ENCODE measurements around the gene TPRA1.

TPRA1 gene

DNA sequence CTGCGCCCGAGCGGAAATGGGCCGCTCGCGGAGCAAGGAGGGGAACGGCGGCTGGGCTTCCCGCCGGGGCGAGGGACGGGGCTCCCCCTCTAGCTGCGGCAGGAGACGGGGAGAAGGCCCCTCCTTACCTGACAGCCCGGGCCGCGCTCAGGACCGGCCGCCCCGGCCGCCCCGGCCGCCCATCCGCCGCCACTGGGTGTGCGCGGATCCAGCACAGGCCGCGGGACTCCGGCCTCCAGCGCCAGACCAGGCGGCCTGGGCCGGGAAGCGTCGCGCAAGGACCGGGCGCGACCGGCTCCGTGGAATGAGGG is 296 bp downstream of the TPRA1 start:
- DNase-seq (ENCODE audit: low spot score), result peak; percentile 55

DNA sequence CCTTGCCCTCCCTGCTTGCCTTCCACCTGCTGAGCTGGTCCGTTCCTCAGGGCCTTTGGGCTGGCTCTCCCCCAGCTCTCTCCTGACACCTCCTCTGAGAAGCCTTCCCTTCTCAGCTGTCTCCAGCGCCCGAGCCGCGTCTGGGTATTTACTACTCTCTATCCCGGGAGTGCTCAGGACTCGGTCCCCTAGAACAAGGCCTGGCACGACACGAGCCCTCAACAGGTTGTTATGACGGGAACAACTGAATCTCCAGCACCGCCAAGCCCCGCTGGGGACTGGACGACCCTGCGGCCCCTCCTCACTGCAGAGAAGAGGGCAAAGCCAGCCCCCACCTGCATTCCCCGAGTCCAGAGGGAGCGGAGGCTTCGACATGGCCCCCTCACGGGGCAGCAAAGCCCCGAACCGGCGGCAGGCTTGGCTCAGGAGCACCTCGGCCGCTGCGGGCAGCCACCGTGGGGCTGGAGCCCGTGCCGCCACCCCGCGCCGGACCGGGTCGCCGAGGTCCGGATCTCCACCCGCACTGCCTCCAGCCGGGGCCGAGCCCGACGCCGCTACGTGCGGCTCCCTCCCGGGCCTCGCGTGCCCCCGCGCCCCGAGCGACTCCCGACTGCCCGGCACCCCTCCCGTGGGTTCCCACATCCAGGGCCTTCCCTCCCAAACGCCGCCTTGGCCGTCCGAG is 792 bp downstream of the TPRA1 start:
- DNase-seq (ENCODE audit: low spot score), result peak; percentile 19

DNA sequence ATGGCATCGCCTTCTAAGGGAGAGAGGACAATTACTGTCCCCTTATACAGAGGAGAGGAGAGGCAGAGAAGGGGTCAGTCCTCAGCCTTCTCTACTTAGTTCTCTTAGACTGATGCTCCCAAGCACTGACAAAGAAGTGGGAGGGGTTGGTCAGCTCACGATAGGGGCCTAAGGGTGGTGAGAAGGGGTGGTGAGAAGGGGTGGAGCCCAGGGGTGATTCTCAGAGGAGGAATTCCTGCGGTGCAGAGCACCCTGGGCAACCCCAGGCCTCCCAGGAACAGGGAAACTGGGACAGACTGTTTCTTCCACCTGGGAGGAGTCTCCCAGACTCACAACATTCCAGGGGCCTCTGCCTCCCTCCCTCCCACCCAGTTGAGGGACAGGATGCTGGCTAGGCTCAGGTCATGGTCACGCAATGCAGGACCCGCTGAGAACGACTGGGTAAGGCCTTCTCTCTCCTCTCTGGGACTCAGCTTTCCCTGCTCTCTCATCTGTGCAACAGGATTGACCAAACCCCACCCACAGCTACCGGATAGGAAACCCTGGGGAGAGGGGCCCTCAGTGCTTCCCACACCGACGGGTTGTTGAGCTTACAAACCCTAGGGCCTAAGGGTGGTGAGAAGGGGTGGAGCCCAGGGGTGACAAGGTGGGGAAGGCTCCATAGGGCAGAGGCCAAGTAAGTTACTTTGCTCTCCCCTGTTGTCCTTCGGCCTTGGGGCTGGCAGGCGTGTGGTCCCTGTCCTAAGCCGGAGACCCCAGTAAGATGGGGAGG is 1.5 kb downstream of the TPRA1 start:
- no peak for DNase-seq (ENCODE audit: low spot score)

DNA sequence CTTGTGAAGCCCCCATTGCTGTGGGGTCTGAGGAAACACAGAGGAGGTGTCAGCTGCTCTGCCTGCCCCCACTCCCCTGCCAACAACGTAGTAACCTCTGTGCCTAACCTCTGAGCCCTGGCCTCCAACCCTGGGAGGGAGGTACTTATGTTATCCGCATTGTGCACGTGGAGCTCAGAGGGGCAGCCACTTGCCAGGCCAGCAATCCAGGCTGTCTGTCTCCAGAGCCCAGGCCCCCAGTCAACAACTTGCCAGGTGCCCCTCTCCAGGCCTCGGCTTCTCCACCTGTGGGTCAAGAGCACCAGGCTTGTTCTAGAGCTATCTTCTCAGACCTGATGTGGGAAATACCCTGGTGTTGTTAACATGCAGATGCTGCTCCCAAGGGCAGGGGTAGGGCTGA is 2.7 kb downstream of the TPRA1 start:
- no peak for DNase-seq (ENCODE audit: low spot score)

DNA sequence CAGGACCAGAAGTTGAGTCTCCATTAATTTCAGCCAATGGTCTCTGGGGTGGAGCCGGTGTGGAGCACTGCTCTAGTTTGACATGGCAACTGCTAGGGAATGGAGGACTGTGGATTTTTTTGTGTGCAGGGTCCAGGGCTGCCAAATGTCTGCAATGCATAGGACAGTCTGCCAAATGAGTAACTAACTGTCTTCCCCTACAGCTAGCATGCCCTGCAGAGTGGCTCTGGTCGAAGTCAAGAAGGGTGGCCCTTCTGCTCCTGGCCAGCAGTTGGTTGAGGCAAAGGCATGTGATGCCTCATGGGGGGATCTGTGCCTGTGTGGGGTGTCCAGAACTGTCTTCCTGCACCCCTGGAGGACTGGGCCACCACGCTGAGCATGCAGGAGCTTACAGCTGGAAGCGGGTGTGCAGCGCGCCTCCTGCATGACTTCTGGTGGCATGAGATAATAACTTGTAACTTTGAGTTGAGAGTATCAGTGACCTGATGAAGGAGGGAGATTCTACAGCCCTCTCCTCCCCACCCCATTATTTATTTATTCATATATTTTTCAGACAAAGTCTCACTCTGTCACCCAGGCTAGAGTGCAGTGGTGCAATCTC is 4.6 kb downstream of the TPRA1 start:
- no peak for DNase-seq (ENCODE audit: low spot score)

DNA sequence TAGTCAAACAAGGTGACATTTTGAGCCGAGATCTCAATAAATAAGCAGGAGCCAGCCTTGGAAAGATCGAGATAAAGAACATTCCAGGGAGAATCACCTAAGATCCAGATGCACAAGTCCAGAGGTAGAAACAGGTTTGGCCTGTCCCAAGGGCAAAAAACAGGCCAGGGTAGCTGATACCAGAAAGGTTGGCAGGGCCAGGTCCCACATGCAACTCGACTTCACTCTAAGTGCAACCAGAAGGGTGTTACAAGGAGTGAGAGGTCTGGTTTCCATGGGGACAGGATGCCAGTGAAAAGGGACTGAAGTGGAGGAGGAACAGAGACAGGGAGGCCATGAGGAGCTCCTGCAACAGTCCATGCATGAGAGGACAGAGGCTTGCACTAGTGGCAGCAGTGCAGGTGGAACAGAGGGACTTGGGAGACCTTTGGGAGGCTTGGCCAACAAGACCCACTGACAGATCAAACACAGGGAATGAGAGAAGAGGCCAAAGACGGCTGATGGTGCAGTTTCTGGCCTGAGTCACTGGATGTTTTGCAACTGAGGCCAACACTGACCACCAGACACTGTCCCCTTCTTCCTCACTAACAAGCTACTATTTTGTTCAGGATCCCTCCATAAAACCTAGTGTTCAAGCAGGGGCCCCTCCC is 5.2 kb downstream of the TPRA1 start:
- DNase-seq (ENCODE audit: low spot score), result no peak

DNA sequence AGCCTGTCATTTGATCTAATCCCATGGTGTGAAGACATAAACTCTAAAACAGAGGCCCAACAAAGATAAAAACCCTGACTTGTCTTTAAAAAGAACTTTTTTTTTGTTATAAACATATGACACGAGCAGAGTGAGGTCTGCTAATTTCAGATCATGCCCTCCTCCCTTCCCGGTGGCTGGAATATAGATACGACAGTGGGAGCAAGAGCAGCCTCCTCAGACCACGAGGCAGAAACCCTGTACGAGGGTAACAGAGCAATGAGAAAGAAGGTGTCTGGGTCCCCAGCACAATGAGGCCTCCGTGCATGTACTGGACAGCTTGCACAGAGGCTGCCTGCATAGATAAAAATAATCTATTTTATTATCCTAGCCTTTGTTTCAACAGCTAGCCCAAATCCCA is 5.8 kb downstream of the TPRA1 start:
- DNase-seq (ENCODE audit: low spot score), result no peak

DNA sequence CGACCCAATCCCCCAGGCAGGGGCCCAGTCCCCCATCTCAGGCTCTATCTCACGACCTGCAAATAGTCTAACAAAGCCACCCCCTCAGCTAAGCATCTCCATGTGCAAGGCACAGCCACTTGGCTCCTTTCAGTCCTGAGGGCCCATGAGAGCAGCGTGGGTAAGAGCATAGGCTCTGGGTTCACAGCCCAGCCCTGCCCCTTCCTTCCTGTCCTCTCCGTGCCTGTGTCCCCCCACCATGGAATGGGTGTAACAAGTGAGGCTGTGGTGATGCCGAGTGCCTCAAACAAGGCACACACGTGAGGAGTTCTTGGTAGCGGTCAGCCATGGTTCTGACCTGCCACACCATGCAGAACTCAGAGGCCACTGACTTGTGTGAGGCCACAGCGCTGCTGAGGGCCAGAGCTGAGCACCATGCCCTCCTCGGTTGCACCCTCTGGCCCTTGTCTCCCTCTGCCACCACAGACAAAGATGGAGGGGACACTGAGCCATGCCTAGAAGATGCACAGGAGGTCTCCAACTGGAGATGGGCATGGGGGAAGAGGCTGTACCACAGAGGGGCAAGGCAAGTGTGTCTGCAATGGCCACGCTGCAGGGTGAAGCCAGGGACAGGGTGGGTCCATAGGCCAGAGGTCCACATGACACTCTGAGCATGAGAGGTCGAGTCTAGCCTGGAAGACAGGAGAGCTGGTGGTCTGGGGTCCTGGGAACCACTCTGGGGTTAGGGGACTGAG is 10.0 kb downstream of the TPRA1 start:
- DNase-seq (ENCODE audit: low spot score), result no peak

DNA sequence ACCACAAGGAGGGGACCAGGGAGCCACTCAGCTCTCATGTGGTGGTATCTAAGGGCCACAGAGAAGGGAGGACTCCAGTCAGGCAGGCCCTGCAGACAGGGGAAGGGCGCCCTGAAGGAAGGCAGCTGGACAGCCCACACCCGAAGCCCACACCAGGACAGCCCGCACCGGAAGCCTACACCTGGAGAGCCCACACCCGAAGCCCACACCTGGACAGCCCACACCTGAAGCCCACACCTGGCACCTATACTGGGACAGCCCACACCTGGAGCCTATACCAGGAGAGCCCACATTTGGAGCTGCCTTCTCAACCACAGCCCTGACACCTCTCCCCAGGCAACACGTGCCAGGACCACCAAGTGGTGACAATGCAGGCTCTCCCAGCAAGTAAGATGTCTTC is 11.7 kb downstream of the TPRA1 start:
- no peak for DNase-seq (ENCODE audit: low spot score)

DNA sequence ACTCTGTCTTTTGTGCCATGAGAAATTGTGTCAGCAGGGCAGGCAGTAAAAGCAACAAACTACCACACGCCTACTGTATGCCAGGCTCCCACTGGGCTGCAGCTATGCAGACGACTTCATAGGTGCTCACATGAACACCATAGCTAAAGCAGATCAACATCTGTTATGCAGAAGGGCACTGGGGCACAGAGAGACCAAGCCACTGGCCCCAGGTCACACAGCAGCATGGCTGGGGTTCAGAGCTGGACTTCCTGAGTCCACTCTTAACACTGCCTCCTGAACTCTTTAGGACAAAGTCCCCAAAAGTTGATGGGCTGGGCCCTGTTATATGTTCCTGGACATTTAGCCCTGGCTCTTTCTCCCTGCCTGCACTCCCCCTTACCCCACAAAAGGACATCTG is 12.4 kb downstream of the TPRA1 start:
- DNase-seq (ENCODE audit: low spot score), result no peak

DNA sequence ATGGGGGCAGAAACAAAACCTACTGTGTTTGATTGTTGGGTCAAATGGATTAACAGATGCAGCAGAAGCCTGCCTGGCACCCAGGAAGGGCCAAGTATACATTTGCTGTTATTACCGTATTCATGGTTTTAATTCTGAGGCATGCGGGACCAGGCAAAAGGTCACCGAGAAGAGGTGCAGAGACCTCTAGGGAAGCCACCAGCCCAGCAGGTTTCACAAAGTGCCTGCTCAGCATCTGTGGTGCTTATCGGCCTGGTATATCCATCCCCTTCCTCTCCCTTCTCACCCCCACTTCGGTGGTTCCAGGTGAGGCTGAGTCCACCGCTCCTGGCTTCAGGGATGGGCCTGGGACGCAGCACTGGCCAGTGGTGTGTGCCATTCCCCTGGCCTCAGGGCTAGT is 13.1 kb downstream of the TPRA1 start:
- no peak for DNase-seq (ENCODE audit: low spot score)

DNA sequence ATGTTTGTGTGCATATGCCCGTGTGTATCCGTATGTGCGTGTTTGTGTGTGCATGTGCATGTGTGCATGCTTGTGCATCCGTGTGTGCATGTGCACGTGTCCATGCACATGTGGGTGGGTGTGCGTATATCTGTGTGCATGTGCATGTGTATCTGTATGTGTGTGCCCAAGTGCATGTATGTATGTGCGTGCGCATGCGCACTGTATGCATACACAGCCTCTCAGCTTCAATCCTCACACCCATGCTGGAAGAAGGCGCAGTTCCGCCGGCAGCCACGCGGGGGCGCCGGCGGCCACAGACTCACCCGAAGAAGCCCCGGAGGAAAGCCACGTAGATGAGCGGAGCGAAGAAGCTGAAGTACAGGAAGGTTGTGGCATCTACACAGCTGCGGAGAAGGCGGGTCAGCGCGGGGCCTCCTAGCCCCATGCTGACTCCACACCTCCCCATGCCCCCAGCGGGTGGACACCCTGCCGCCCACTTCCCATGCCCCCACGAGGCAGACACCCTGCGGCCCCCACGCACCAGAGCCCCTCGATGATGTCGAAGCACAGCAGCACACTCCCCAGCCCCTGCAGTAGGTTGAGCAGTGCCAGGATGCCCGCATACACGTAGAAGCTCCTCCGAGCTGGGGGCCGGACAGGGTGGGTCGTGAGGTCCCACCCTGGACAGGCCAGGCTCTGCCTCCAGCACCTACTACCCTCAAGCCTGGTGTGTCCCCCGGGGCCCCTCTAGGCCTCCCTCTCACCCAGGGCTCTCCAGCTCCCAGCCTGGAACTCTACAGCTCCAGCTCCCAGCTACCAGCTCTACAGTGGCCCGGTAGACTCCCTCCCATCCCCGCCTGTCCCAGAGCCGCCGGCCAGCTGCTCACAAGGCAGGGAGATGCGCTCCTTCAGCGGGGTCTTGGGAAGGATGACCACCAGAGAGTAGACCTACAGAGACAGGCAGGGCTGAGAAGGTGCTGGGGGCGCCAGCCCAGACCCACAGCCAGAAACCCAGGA is 15.4 kb downstream of the TPRA1 start:
- peak; percentile 94 for DNase-seq (ENCODE audit: low spot score)

DNA sequence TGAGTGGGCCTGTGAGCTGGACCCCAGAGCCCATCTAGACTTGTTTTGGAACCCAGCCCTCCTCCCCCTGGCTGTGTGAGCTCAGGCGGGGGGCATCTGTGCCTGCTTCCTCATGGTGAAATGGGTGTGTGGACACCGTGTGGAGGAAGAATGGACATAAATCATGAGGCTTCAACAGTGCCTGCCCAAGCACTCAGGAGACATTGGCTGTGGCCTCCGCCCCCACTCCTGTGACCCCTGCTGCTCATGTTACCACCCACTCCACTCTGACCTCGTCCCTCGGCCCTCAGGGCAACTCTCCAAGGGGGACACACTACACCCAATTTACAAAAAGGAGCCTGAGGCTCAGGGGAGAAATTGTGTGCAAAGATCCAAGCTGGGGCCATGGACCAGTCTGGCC is 16.6 kb downstream of the TPRA1 start:
- no peak for DNase-seq (ENCODE audit: low spot score)

DNA sequence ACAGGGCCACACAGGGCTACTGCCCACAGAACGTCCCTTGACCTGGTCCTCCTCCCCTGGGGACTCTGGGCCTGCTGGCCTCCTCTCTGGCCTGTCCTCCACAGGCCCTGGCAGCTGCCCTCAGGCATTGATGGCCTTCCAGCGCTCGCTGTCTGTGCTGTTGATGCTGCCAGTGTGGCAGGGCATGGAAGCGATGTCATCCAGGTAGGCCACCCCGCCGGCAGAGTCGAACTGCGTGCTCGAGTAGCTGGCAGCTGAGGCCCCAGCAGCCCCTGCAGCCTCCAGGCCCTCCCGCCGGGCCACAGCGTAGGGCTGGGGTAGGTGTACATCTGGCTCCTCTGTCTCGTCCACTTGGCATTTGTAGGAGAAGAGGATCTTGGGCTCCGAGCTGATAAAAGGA is 17.1 kb downstream of the TPRA1 start:
- no peak for DNase-seq (ENCODE audit: low spot score)

DNA sequence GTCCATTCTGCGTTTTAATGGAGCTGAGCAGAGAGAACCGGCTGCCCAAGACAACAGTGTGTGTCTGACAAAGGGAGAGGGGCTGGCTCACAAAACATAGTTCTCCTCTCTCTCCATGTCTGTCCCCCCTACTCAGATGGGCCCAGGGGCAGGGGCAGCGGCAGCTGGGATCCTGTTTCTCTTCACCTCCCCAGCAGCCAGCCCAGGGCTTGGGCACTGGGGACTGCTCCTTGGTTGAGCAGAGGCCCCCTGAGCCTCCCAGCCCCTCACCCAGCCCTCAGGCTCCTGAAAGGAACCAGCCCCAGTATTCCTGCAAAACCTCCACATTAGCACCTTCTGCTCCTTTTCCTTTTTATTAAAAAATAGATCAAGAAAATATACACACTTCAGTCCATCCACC is 17.8 kb downstream of the TPRA1 start:
- no peak for DNase-seq (ENCODE audit: low spot score)

DNA sequence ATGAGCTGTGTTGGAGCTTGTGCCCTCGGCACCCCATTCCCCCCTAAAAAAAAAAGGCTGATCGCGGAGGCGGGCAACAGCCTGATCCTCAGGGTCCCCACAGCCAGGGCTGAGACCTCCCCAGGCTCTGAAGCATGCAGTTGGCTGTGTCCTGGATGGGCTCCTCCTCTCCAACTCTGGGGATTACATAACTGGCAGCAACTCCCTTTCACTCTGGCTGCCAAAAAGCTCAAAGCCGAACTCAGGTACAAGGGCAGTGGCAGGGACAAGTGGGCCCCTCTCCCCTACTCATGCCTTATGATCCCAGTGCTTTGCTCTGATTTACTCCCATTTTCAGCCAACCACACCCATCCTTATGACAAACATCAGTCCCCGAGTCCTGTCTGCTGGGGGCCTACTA is 18.3 kb downstream of the TPRA1 start:
- DNase-seq (ENCODE audit: low spot score), result no peak

DNA sequence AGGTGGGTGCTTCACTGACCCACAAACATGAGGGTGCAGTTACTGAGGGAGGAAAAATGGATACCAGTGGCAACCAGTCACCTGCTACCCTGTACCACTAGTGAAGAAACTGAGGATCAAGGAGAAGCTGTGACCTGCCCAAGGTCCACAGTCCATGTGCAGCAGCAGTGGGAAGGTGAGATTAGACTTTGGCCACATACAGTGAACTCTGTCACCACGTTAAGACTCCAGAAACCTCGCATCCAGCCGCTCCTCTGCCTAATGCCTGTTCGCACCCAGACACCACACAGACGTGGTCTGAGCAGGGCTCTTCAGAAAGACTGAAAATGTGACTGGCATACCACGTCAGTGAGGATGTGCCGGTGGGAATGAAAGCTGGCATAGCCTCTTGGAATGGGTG is 20.0 kb downstream of the TPRA1 start:
- DNase-seq (ENCODE audit: low spot score), result no peak

DNA sequence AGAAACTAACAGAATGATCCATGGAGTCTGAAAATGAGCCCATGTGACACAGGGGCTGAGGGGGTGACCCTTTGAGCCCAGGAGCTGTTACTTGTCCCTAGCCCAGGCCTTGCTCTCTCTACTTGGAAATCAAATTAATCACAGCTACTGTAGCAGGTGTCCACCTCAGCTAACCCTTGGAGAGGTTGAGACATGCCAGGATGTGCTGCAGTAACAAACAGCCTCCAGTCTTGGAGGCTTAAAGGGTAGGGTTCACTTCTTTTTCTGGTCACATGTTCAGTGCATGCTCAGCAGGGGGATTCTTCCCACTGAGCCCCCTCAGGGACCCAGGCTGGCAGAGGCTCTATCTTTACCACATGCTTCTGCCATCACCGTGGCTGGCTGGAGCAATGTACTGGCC is 21.4 kb downstream of the TPRA1 start:
- no peak for DNase-seq (ENCODE audit: low spot score)

DNA sequence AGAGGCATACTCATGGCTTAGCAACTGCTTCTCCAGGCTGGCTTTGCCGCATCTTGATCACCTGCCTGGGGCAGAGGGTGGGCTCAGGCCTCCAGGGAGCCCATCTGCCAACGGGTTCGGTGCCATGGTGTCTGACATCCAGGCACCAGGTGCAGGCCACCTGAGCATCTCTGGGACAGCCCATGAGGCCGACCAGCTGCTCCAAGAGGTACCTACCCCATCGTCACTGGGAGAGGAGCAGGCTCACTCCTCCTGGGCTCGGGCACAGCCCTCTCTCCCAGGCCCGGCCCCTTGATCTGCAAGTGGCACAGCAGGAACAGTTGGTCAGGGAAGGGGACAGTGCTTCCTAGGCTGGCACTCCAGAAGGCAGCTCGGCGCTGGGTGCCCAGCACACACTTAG is 21.9 kb downstream of the TPRA1 start:
- no peak for DNase-seq (ENCODE audit: low spot score)

DNA sequence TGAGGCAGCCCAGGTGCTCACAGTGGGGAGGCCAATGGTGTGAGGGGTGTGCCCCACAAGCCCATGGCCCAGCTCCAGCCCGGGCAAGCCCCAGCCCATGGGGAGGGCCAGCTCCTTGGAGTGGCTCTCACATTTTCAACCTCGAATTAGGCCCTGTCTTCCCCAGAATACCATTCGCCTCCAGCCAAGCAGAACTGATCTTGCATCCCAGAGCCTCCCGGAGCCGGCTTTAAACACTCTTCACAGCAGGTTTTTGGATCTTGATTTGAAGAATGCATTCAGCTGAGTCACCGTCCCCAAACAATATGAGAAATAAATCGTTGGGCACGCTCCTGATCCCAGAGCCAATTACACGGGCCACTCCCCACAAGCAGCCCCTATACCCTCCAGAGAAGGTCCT is 23.7 kb downstream of the TPRA1 start:
- no peak for DNase-seq (ENCODE audit: low spot score)

DNA sequence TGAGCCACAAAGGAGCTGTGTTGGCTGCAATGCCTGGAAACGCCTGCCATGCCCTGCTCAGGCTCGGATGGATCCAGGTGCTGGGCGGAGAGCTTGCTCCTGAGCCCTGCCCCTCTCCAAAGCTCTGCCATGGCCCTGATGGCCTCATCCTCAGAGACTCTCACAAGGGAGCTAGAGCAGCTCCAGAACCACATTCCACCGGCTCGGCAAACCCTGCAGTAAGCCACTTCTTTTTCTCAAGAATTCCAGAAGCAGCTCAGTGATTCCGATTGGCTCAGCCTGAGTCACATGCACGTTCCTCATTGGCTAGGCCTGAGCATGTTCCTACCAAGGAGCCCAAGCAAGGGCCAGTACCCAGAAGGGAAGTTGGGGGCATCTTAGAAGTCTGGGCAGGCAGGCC is 24.8 kb downstream of the TPRA1 start:
- DNase-seq (ENCODE audit: low spot score), result no peak

Measured in germinal center (tissue), 1 donor.